HL-60 (cell line): ENCODE data around the gene RNLS.

Experiments used
- GABPA ChIP-seq: IDR thresholded peaks from 2 replicates; pipeline ENCODE4 v1.6.1; 2012; ENCODE audit warnings: low read depth
- POLR2AphosphoS5 ChIP-seq: IDR thresholded peaks from 2 replicates; pipeline ENCODE4 v1.6.1; 2012; ENCODE audit warnings: low read depth
- REST ChIP-seq: IDR thresholded peaks from 2 replicates; pipeline ENCODE4 v1.6.1; 2012; ENCODE audit warnings: low read depth; ENCODE audit not compliant: insufficient replicate concordance
- SPI1 ChIP-seq: IDR thresholded peaks from 2 replicates; pipeline ENCODE4 v1.6.1; 2012; ENCODE audit warnings: low read depth, mild to moderate bottlenecking, borderline replicate concordance
- TF ChIP-seq, protein P1 (sequence below): IDR thresholded peaks from one replicate; pipeline ENCODE4 v1.5.1; 2011; ENCODE audit warnings: low read length, control low read depth, inconsistent platforms; ENCODE audit not compliant: insufficient read depth

DNA sequence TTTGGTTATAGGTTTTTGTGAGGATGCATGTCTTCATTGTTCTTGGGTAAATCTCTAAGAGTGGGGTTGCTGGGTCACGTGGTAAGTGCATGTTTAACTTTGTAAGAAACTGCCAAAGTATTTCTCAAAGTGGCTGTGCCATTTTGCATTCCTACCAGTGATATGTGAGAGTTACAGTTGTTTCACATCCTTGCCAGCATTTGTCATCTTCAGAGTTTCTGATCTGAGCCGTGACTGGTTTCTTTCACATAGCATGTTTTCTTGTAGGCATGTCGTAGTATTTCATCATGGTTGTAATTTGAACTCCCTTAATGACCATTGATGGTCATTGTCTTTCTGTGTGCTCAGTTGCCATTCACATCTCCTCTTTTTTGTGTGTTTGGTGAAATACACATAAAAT, 286.0 kb downstream of the RNLS start:
- no peak for TF ChIP-seq SPI1
- TF ChIP-seq, protein P1, sequence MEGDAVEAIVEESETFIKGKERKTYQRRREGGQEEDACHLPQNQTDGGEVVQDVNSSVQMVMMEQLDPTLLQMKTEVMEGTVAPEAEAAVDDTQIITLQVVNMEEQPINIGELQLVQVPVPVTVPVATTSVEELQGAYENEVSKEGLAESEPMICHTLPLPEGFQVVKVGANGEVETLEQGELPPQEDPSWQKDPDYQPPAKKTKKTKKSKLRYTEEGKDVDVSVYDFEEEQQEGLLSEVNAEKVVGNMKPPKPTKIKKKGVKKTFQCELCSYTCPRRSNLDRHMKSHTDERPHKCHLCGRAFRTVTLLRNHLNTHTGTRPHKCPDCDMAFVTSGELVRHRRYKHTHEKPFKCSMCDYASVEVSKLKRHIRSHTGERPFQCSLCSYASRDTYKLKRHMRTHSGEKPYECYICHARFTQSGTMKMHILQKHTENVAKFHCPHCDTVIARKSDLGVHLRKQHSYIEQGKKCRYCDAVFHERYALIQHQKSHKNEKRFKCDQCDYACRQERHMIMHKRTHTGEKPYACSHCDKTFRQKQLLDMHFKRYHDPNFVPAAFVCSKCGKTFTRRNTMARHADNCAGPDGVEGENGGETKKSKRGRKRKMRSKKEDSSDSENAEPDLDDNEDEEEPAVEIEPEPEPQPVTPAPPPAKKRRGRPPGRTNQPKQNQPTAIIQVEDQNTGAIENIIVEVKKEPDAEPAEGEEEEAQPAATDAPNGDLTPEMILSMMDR = no peak
- no peak for TF ChIP-seq POLR2AphosphoS5
- no peak for TF ChIP-seq REST
- TF ChIP-seq GABPA = no peak
